H1 (cell line): ENCODE results near the gene GLB1L2. TPM values are rescaled to one million over a fixed set of nuclear protein-coding genes. Genes with fewer than 3 reads are reported as not detected.

ENCODE experiments used
- CBX8 ChIP-seq: fragments of 300-800, 300-1000 bp; sonication (generic); IDR thresholded peaks from 2 replicates; pipeline ENCODE4 v1.7.1; 2016; ENCODE audit warnings: low read depth, low read length, borderline replicate concordance
- GABPA ChIP-seq: IDR thresholded peaks from 2 replicates; pipeline ENCODE4 v1.6.1; 2011; ENCODE audit warnings: mild to moderate bottlenecking, low read length, moderate library complexity, borderline replicate concordance; ENCODE audit not compliant: insufficient read depth
- HDAC6 ChIP-seq: IDR thresholded peaks from one replicate; pipeline ENCODE4 v1.7.1; 2012; ENCODE audit warnings: low read depth, mild to moderate bottlenecking, inconsistent platforms, low read length, moderate library complexity
- SP1 ChIP-seq: IDR thresholded peaks from 2 replicates; pipeline ENCODE4 v1.6.1; 2011; ENCODE audit warnings: low read depth, low read length
- polyA plus RNA-seq, 7 experiments: library from polyadenylated mRNA; depleted of rRNA in 3 of 7; stranded (reverse) in 5 of 7; unstranded in 2 of 7; fragments of >200 nt in 5 of 7; fragments of 200-250 nt in 2 of 7; gene quantifications; 1 replicate in 5 of 7; 2 replicates in 1 of 7; 4 replicates in 1 of 7; pipeline versions ENCODE4 v1.2.1 to v1.2.3, GENCODE V29; 2011 to 2013; ENCODE audit warnings: missing spikeins in 2 of 7, mixed read lengths in 2 of 7
- total RNA-seq: library from RNA; stranded (reverse); fragmentation: NEBNext Ultra II Directional; extraction: Animal tissue kit (Norgen Biotek cat#: 25700); gene quantifications from 2 replicates; pipeline ENCODE4 v1.2.1, GENCODE V29; 2021

Gene GLB1L2
- total and polyA plus RNA-seq, 2 of the 8 experiments (the other 6 are each of a cell fraction or from before 2014, with no cell fraction given) = 4.4 to 7.9 TPM

DNA sequence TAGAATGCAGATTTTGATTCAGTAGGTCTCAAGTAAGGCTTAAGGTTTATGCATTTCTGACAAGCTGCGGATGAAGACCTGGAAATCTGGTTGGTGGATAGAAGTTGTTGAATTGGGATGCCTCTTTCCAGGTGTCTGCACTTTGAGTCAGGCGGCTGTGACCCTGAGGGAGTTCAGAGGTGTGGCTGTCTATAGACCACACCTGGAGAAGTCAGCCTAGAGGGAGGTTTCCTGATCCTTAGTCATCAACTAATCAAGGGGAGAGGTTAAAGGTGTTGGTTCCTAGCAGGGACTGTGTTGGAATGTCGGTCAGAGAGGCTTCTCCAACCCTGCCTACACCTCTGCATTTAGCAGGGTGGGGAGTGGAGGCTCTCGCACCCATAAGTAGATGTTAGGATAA is 8.0 kb downstream of the GLB1L2 start (continued):
- TF ChIP-seq SP1 (no peak), GABPA (no peak), CBX8 (no peak), HDAC6 (no peak)
